A549 treated with Mapracorat at 1 μM for 4 hours (cell line): Measurements from ENCODE around the gene TRIM33. TPM values are rescaled to one million over a fixed set of nuclear protein-coding genes. Genes with fewer than 3 reads are reported as not detected.

Source experiments
- total RNA-seq: library from RNA; stranded (reverse); fragments of 200-300 nt; extraction: Qiagen RNA extraction; gene quantifications from 5 replicates; pipeline ENCODE4 v1.2.3, GENCODE V29; 2022

Gene TRIM33
- 9.2 to 14.5 TPM (median 12.1 TPM) in 5 replicates for total RNA-seq

GRCh38 chr1:114511032-114511785 is at the start of gene TRIM33:
Gene TRIM33, minus strand, starts transcription at chr1:114511203. Its CDS starts 127 bp downstream, at chr1:114511076.

Other genes starting within 250 kb of the TRIM33 start
- gene BCAS2, start 70.4 kb upstream of the TRIM33 start, total RNA-seq: 23.5 to 29.1 TPM (median 26.1 TPM) in 5 replicates
- gene DENND2C, start 158.8 kb upstream of the TRIM33 start, total RNA-seq: 0.36 to 0.59 TPM (median 0.45 TPM) in 5 replicates
- gene AMPD1, start 184.3 kb upstream of the TRIM33 start, total RNA-seq: not detected in 5 replicates
- gene NRAS, start 205.6 kb upstream of the TRIM33 start, total RNA-seq: 26.2 to 32.2 TPM (median 30.0 TPM) in 5 replicates
- 118 to 154 TPM (median 130 TPM) in 5 replicates for gene CSDE1, start 246.8 kb upstream of the TRIM33 start, total RNA-seq